ENCODE data around the gene NDUFAF3. TPM values are rescaled to one million over a fixed set of nuclear protein-coding genes. Genes with fewer than 3 reads are reported as not detected.

Gene NDUFAF3
- total RNA-seq, 1 experiment from 2014 or later, result 91.0 TPM

DNA sequence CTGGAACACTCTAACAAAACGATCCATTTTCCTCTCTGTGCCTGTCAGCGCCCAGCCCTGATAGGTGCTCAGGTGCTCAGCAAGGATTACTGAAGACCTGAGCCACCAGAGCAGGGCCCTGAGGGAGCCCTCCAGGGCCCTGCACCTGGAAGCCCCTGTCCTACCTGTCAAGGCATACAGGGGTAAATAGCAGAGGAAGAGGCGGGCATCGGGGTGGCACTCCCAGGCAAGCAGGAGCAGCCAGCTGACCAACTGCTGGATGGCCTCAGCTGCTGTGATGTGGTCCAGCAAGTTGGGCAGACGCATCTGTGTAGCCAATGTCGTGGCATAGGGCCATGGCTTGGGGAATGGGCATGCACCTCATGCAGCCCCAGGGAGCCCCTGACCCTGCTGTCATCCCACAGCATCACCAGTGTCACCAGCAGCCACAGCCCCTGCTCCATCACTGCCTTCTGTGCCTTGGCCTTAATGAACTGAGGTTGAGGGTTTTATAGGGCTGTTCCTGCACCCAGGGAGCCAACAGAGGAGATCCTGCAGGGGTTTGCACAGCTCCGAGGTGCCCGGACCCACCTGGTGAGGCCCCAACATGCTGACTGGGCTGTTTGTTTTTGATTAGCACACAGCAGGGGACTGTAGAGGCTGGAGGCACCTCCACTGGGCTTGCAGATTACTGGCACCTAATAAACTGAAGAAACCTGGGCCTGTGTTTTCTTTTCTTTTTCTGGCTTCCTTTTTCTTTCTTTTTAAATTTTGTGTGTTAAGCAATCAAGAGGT, 22.6 kb upstream of the NDUFAF3 start:
- H3K9me2 ChIP-seq (ENCODE audit: insufficient read depth), result no peaks in the 10 kb centered on the region
- H3K9me3 ChIP-seq (ENCODE audit: control insufficient read depth in 1 of 2, insufficient read depth in 1 of 2, low read depth in 1 of 2, low read length in 2 of 2), result no peaks in the 10 kb centered on the region
- no peaks in the 10 kb centered on the region for H3K27me3 ChIP-seq (ENCODE audit: insufficient read depth, low read length)
- no peaks in the 10 kb centered on the region; a peak in 1 of 4 replicates for H3K4me1 ChIP-seq (ENCODE audit: control insufficient read depth in 1 of 2, insufficient read depth in 2 of 2, low read length in 2 of 2)
- intact Hi-C loops (cut with micrococcal nuclease), result no loop called here
- no peak overlapping the region for H2AFZ ChIP-seq (ENCODE audit: low read depth, low read length, poor library complexity, severe bottlenecking)
- H3K9ac ChIP-seq (ENCODE audit: low read length), result no peak overlapping the region
- no peak overlapping the region for H3K4me3 ChIP-seq (replicated peaks in 1 of 2; ENCODE audit: low read depth in 1 of 2, low read length in 2 of 2)
- H3K36me3 ChIP-seq (ENCODE audit: control insufficient read depth in 1 of 2, insufficient read depth in 2 of 2, low read length in 2 of 2), result peaks cover 2 to 3% of the 10 kb centered on the region in 2 experiments; a peak in 2 of 4 replicates
- ATAC-seq (no peak), DNase-seq (ENCODE audit: low read depth, low spot score) (no peak)
- ChIA-PET RAD21 (ENCODE audit: low non-redundant PET in 1 of 2, low total read pairs in 2 of 2, uncharacterized antibody in 2 of 2, unreplicated experiment in 2 of 2) (no interaction called here), CTCF (interaction anchor here (1.5 kb wide), 1 partner anchor 11 kb away, joined by 4 read pairs; no protein-coding TSS in a partner anchor), POLR2A (no interaction called here)
- H3K27ac ChIP-seq (ENCODE audit: low read depth, low read length), result no peak overlapping the region
- TF ChIP-seq SP1 (IDR thresholded peaks at IDR 0.05; ENCODE audit: low read depth) (no peak), FOSL1 (IDR thresholded peaks at IDR 0.05; ENCODE audit: low read depth) (no peak), JUND (IDR thresholded peaks at IDR 0.05) (no peak), MAX (IDR thresholded peaks at IDR 0.05) (no peak), EZH2 (IDR thresholded peaks at IDR 0.05) (no peak), CEBPB (IDR thresholded peaks at IDR 0.05; ENCODE audit: low read depth) (no peak), POLR2A (IDR thresholded peaks at IDR 0.05; ENCODE audit: borderline replicate concordance, extremely low read depth, insufficient read depth, insufficient read length) (no peak), SRF (IDR thresholded peaks at IDR 0.05; ENCODE audit: low read depth) (no peak), ELF1 (IDR thresholded peaks at IDR 0.05; ENCODE audit: borderline replicate concordance, low read depth) (no peak), YY1 (IDR thresholded peaks at IDR 0.05; ENCODE audit: extremely low read depth, insufficient replicate concordance, low read depth, low read length) (no peak), SIN3A (IDR thresholded peaks at IDR 0.05; ENCODE audit: low read depth) (no peak), ZFX (IDR thresholded peaks at IDR 0.05) (no peak; the same call in 1 of the 2 replicates)
- TF ChIP-seq, protein P1, sequence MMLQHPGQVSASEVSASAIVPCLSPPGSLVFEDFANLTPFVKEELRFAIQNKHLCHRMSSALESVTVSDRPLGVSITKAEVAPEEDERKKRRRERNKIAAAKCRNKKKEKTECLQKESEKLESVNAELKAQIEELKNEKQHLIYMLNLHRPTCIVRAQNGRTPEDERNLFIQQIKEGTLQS (IDR thresholded peaks at IDR 0.05), result no peak
- no peaks in the 10 kb centered on the region for H4K20me1 ChIP-seq (ENCODE audit: insufficient read depth)
- peaks cover 8% of the 10 kb centered on the region; the same call in 1 of the 2 replicates for H3K79me2 ChIP-seq (ENCODE audit: insufficient read depth, low read length)
- no TSS peak for BruUV-seq (replicated peaks)
- no peak overlapping the region for H3K4me2 ChIP-seq (ENCODE audit: low read length)

Data from HCT116 (cell line).